GM18951 (cell line): Measurements from ENCODE around the gene ABHD2.
"Not testable (repeated sequence)": the region's sequence is repeated elsewhere in the genome, so short reads cannot be mapped to it uniquely, and the experiment has no call there.

Source experiments
- POLR2A ChIP-seq: IDR thresholded peaks from 4 replicates; pipeline ENCODE4 v1.6.1; 2011; ENCODE audit warnings: mild to moderate bottlenecking; ENCODE audit not compliant: insufficient read length, insufficient read depth; ENCODE audit errors: extremely low read depth
- in situ Hi-C: fragments of 300-500 bp; cut with MboI; formaldehyde crosslinking; loops from one replicate; pipeline ENCODE4 v1.12.0; 2022; ENCODE audit warnings: low sequenced_read_pairs, mixed read lengths, inconsistent platforms; ENCODE audit not compliant: unreplicated experiment

The ABHD2 gene

DNA sequence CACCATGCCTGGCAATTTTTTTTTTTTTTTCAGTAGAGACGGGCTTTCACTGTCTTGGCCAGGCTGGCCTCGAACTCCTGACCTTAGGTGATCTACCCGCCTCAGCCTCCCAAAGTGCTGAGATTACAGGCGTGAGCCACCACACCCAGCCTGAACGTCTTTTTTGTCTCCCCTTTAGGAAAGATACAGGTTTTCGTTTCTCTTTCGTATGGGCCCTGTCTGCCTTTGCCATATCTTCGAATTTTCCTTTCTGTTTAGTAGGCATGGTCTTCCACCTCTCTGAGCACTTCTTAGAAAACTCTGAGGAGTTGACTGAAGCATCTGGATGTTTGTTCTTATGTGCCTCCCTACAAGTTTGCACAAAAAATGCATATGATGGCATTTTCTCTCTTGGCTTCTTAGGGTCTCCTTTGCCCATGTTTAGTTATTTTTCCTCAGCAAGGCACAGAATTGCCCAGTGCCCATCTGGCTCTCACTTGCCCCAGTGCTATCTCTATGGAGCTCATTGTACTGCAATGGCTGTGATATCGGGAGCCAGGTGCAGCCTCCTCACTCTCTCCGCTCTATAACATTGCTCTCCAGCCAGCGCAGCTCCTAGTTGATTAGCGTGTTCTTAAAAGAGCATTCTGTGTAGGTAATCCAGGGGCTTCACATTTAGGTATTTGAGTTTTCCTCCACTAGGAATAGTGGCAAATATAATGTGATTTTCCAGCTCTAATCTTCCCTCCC is 48.0 kb downstream of the ABHD2 start:
- no peak for TF ChIP-seq POLR2A
- in situ Hi-C loops: no loop called here

DNA sequence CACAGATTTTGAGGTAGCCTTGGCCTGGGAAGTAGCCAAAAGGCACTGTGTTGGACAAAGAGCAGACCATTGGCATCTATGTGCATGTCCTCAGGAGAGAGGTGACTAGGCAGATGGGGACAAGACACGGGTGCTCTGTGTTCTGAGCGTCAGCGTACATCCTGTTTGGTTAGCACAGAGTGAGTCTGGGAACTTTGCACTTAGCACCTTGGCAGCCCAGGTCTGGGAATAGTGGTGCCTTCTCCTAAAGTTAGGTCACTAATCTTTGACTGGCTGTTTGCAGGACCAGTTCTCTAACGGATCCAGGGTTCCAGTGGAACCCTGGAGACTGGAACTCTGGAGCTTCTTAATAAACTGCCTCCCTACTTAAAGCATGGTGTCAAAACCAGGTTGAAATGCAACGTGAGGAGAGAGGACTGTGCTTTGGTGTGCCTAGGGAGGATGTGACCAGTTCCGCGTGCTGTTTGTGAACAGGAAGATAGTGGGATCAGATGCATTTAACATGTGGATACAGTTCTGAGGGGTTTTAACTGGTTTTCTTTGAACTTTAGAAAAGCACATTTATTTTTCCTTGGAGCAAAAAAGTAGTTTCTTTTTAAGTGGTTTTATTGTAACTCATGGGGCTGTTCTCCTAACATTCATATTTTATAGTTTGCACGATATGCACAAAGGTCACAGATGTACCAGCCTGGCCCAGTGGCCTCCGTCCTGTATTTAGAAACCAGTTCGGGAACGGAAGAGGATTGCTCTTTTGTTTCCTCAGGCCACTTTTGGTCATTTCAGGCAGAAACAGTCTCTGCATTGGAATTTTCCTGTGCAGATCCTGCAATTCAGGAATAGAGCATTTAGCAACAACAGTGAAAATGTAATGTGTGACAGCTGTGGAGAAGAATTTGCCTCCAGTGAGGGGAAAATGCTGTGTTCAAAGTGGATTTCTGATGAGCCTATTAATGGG is 48.8 kb downstream of the ABHD2 start:
- in situ Hi-C loops: no loop called here
- TF ChIP-seq POLR2A: no peak

DNA sequence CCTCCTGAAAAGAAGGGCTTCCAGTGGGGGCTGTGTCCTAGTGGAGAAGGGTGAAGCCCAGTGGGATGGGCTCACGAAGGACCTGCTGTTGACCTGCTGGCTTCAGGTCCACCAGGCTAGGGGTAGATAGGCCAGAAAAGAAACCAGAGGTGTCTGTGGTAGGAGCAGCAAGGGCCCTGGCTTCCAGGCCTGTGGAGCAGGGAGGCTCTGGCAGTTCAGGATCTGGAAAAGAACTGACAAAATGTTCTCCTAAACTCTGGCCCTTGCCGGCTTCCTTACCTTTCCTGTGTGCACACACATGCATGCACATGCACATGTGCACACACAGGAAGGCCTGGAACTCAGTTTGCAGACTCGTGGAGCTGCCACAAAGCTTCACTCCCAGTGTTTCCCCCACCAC is 49.7 kb downstream of the ABHD2 start:
- no peak for TF ChIP-seq POLR2A
- in situ Hi-C loops: no loop called here

DNA sequence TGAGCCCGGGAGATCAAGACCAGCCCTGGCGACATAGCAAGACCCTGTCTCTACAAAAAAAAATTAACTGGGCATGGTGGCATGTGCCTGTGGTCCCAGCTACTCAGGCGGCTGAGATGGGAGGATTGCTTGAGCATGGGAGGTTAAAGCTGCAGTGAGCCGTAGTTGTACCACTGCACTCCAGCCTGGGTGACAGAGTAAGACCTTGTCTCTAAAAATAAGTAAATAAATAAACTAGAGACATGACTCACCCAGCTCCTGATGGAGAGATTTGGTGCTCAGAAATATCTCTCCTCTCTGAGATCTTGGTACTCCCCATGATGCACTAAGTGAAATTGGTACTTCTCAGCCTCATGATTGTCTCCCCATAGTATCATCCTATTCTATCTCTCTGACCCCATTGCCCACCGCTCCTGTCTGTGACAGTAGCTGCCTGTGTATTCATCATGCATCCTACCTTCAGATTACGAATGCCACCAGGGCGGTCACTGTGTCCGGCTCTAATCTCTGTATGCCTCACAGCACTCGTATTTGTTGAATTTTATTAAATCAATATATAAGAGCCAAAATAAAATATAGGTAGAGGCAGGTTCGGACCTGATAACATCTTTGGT is 50.9 kb downstream of the ABHD2 start:
- TF ChIP-seq POLR2A: no peak
- in situ Hi-C loops: no loop called here

DNA sequence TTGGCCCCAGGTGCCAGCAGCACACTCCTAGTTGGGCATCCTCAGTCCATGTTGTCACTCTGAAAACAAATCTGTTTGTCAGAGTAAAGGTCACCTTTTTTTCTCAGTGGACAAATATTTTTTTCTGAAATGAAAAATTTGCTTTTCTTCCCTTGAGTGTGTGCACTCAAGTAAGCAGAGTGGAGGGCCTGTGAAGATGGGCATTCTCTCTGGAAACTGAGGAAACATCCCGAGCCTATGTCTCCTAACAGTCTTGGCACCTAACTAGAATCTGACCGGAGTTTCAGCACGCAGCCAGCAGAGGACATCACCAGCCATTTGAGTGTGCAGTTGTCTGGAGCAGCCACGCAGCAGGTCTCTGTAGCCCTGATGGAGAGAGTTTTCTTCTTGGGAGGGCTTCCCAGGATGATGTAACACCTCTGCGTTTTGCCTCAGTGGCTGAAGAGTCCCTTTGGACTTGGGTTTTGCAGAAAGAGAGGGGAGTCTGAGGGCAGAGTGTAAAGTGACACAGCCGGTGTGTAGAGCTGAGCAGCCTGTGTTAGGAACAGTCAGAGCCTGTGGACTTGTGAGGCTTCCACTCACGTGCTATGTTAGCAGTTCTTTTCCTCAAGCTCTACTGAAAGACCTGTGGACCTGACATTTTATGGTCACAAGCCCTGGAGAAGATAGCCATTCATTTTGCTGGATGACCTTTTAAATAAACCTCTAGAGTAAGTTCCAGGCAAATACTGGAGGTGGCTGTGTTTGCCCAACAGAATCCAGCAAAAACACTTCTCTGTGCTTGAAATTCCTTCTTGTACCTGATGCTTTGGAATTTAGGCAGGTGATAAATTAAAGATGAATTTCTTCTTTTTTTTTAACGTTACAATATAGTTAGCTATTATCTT is 51.6 kb downstream of the ABHD2 start:
- TF ChIP-seq POLR2A: no peak
- in situ Hi-C loops: no loop called here

DNA sequence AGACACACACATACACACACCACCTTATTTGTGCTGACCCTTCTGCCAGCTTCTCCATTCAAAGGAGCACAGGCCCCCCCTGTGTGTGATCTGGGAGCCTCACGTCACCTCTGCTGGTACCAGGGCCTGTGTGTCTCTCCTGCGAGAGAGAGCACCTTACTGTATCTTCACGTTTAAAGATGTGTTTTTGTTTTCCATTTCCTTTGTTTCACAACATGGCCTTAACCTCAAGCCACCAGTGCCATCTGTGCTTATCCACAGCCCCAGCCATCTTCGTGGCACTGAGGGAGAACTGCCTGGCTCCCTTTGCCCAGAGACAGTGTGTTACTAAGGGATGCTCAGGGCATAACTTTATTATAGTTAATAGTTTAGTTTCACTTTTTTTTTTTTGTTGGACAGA is 52.3 kb downstream of the ABHD2 start:
- in situ Hi-C loops: no loop called here
- TF ChIP-seq POLR2A: no peak

DNA sequence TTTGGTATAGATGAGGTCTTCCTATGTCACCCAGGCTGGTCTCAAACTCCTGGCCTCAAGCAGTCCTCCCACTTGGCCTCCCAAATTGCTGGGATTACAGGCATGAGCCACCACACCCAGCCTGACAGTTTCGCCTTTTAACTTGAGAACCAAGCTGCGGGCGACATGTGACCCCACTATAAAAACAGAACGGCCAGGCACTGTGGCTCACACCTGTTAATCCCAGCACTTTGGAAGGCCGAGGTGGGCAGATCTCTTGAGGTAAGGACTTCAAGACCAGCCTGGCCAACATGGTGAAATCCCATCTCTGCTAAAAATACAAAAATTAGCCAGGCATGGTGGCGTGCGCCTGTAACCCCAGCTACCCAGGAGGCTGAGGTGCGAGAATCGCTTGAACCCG is 52.9 kb downstream of the ABHD2 start:
- in situ Hi-C loops: not testable (repeated sequence)

DNA sequence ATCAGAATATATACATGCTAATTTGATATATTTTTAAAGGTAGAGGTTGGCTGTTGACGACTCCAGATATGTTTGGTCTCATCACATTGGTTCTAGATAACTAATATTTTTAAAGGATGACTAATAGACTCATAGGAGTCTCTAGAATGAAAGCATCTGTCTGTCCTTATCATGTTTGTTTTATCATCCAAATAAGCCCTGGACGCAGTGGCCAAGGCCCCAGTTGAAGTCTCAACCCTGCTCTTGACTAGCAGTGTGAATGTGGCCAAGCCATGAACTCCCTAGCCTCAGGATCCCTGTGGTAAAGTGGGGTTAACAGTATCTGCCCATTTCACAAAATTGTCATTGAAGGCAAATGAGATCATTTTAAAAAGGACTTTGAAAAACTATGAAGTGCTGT is 53.6 kb downstream of the ABHD2 start:
- in situ Hi-C loops: no loop called here
- no peak for TF ChIP-seq POLR2A

DNA sequence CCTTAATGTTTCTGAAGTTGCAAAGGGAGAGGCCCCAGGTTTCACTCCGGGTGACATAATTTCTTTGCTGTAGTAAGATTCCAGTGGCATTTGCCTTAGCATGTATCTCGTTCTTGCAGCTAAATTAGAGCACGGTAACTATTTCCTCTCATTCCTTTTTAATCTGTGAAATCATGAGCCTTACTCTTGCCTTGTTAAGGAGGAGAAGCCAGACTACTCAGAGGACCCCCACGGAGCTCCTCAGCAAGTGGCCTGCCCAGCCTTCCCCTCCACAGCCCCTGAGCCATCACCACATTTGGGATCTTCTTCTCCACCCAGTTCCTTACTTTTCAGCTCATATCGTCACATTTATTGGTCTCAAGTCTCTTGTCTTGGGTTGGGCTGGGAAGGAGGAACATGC is 54.2 kb downstream of the ABHD2 start:
- no peak for TF ChIP-seq POLR2A
- in situ Hi-C loops: no loop called here

DNA sequence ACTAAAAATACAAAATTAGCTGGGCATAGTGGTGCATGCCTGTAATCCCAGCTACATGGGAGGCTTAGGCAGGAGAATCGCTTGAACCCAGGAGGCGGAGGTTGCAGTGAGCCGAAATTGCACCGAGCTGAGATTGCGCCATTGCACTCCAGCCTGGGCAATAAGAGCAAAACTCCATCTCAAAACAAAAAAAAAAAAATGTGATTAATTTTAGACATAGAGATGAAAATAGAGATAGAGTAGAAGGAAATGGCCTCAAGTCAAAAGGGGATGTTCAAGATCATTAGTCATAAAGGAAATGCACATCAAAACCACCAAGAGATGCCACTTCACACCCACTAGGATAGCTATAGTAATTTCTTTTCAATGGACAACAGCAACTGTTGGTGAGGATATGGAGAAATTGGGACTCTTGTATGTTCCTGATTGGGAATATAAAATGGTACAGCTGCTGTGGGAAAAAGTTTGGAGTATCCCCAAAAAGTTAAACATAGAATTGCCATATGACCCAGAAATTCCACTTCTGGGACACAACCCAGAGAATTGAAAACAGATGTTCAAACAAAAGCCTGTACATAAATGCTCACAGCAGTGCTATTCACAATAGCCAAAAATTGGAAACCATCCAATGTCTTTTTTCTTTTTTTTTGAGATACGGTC is 55.4 kb downstream of the ABHD2 start:
- TF ChIP-seq POLR2A: no peak
- in situ Hi-C loops: no loop called here

DNA sequence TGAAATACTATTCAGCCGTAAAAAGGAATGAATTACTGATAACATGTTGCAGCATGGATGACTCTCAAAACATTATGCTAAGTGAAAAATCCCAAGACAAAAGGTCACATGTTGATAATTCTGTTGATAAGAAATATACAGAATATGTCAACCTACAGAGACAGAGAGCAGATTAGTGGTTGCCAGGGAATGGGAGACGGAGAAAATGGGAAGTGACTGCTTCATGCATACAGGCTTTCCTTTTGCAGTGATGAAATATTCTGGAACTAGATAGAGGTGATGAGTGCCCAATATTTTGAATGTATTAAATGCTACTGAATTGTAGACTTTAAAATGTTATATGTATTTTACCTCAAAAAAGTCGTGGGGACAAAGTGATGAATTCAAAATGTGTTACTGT is 56.2 kb downstream of the ABHD2 start:
- TF ChIP-seq POLR2A: no peak

DNA sequence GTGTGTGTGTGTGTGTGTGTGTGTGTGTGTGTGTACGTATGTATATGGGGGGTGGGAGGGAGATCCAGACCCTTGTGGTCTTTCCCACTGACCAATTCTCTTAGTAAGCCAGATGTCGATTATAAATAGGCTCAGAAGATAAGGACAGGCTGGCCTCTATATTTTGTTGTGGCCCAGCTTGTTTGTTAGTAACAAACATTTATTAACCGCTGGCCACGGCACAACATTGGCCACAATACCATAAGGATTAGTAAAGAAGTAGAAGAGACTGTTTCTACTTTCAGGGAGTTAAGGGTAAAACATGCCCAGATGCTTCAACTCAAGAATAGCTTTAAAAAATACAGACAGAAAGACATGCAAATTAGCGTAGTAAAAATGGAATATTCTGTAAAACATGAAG is 58.1 kb downstream of the ABHD2 start:
- no peak for TF ChIP-seq POLR2A
- in situ Hi-C loops: no loop called here

More for the DNA sequence above, 56.2 kb downstream of the ABHD2 start:
- in situ Hi-C loops: no loop called here
